GM12873 (cell line): ENCODE measurements around the gene ANXA6.

Source experiments
- CTCF ChIP-seq: IDR thresholded peaks from 2 replicates; pipeline ENCODE4 v1.5.1; 2012; ENCODE audit warnings: low read depth, mild to moderate bottlenecking, moderate library complexity, low read length, control low read depth; ENCODE audit not compliant: insufficient read depth; ENCODE audit errors: missing control alignments

Gene ANXA6

GRCh38 chr5:151150471-151151262 lies 6.9 kb downstream of the ANXA6 start:
- TF ChIP-seq CTCF: no peak

GRCh38 chr5:151148583-151148982 lies 9.0 kb downstream of the ANXA6 start:
- TF ChIP-seq CTCF: no peak

- TF ChIP-seq CTCF: no peak
Observed at GRCh38 chr5:151147033-151147432, 10.5 kb downstream of the ANXA6 start.

GRCh38 chr5:151146061-151146460 lies 11.5 kb downstream of the ANXA6 start:
- no peak for TF ChIP-seq CTCF

GRCh38 chr5:151144922-151145321 lies 12.7 kb downstream of the ANXA6 start:
- no peak for TF ChIP-seq CTCF

GRCh38 chr5:151144275-151144674 lies 13.3 kb downstream of the ANXA6 start:
- no peak for TF ChIP-seq CTCF

GRCh38 chr5:151143645-151144044 lies 13.9 kb downstream of the ANXA6 start:
- TF ChIP-seq CTCF: no peak

- TF ChIP-seq CTCF: no peak
Observed at GRCh38 chr5:151142933-151143332, 14.6 kb downstream of the ANXA6 start.
